Fibroblast of lung (primary cell): ENCODE data around the gene TMEM120A. TPM values are rescaled to one million over a fixed set of nuclear protein-coding genes. Genes with fewer than 3 reads are reported as not detected.

Source experiments
- DNase-seq, 2 donors: peaks; one replicate each; pipeline versions ENCODE4 v3.0.0 to v3.0.0-alpha.2; 2010; ENCODE audit warnings: low read depth in 2 of 2
- H2AFZ ChIP-seq: 2 replicates; pipeline ENCODE4 v1.5.1; 2012; ENCODE audit warnings: low read length, control low read depth, inconsistent platforms
- H3K27ac ChIP-seq: 2 replicates; pipeline ENCODE4 v1.5.1; 2011; ENCODE audit warnings: low read length, control low read depth; ENCODE audit not compliant: insufficient read depth
- H3K27me3 ChIP-seq: 2 replicates; pipeline ENCODE4 v1.5.1; 2011; ENCODE audit warnings: mild to moderate bottlenecking, low read length; ENCODE audit not compliant: control insufficient read depth, insufficient read depth
- H3K36me3 ChIP-seq: 2 replicates; pipeline ENCODE4 v1.5.1; 2011; ENCODE audit warnings: low read length; ENCODE audit not compliant: control insufficient read depth, insufficient read depth
- H3K4me1 ChIP-seq: 2 replicates; pipeline ENCODE4 v1.5.1; 2011; ENCODE audit warnings: low read length; ENCODE audit not compliant: control insufficient read depth, insufficient read depth; ENCODE audit errors: extremely low read depth
- H3K4me2 ChIP-seq: 2 replicates; pipeline ENCODE4 v1.5.1; 2011; ENCODE audit warnings: low read length, control low read depth; ENCODE audit not compliant: insufficient read depth; ENCODE audit errors: extremely low read depth
- H3K4me3 ChIP-seq, 4 experiments: fragments of 200-600 bp in 1 of 4; sonication (generic) in 1 of 4; replicated peaks in 1 of 4; 2 replicates each; pipeline ENCODE4 v1.5.1; 2011 to 2016; ENCODE audit warnings: low read length in 4 of 4, low read depth in 3 of 4, mild to moderate bottlenecking in 3 of 4, control low read depth in 2 of 4, inconsistent platforms in 1 of 4, mixed read lengths in 1 of 4; ENCODE audit not compliant: insufficient read depth in 1 of 4; ENCODE audit errors: control extremely low read depth in 1 of 4
- H3K79me2 ChIP-seq: 2 replicates; pipeline ENCODE4 v1.5.1; 2012; ENCODE audit warnings: mild to moderate bottlenecking, low read length, inconsistent platforms; ENCODE audit not compliant: control insufficient read depth, insufficient read depth
- H3K9ac ChIP-seq: 2 replicates; pipeline ENCODE4 v1.5.1; 2011; ENCODE audit warnings: mild to moderate bottlenecking, low read length, control low read depth; ENCODE audit not compliant: insufficient read depth
- H3K9me3 ChIP-seq: 2 replicates; pipeline ENCODE4 v1.5.1; 2012; ENCODE audit warnings: low read depth, low read length; ENCODE audit not compliant: control insufficient read depth, insufficient read depth
- H4K20me1 ChIP-seq: 2 replicates; pipeline ENCODE4 v1.5.1; 2011; ENCODE audit warnings: low read length; ENCODE audit not compliant: control insufficient read depth, insufficient read depth; ENCODE audit errors: extremely low read depth
- CTCF ChIP-seq, 2 donors: IDR thresholded peaks in 1 of 2; conservative IDR thresholded peaks in 1 of 2; 1 replicate in 1 of 2; 2 replicates in 1 of 2; pipeline ENCODE4 v1.5.1; 2011 to 2012; ENCODE audit warnings: low read length in 2 of 2, control low read depth in 1 of 2, inconsistent platforms in 1 of 2, low read depth in 1 of 2, mild to moderate bottlenecking in 1 of 2
- EZH2 ChIP-seq: IDR thresholded peaks from 2 replicates; pipeline ENCODE4 v1.5.1; 2012; ENCODE audit warnings: low read length, control low read depth, mild to moderate bottlenecking; ENCODE audit errors: missing control alignments
- polyA plus RNA-seq, 2 donors: library from polyadenylated mRNA; depleted of rRNA in 1 of 2; stranded (reverse) in 1 of 2; unstranded in 1 of 2; fragments of >200 nt; gene quantifications; 2 replicates each; pipeline ENCODE4 v1.2.1, GENCODE V29; 2011 to 2012; ENCODE audit warnings: missing spikeins in 1 of 2
- total RNA-seq: library from RNA; depleted of rRNA; stranded (reverse); fragments of >200 nt; gene quantifications from 2 replicates; pipeline ENCODE4 v1.2.1, GENCODE V29; 2014

TMEM120A gene
- total and polyA plus RNA-seq, 2 donors (not counting 1 experiment from before 2014, with no cell fraction given), result 56.1 to 62.3 TPM

GRCh38 chr7:75968012-75968411, 26.4 kb downstream of the TMEM120A start:
- Histone ChIP-seq H3K36me3 (peaks cover 12% of the 10 kb centered on the region), H3K27me3 (no peaks in the 10 kb centered on the region), H4K20me1 (no peaks in the 10 kb centered on the region), H3K4me2 (no peak overlapping the region), H3K4me1 (peaks cover 48% of the 10 kb centered on the region), H3K4me3 (peak overlapping the region in 1 of 4 experiments; percentile 1), H3K9ac (no peak overlapping the region), H3K79me2 (no peaks in the 10 kb centered on the region), H2AFZ (no peak overlapping the region), H3K9me3 (no peaks in the 10 kb centered on the region), H3K27ac (no peak overlapping the region)
- no peak for DNase-seq
- no peak for TF ChIP-seq CTCF (conservative IDR thresholded peaks at IDR 0.05 in 1 of 2, IDR thresholded peaks at IDR 0.05 in 1 of 2; ENCODE audit: low read depth in 1 of 2, low read length in 2 of 2)
- no peak for TF ChIP-seq EZH2

GRCh38 chr7:75967487-75967997, 26.9 kb downstream of the TMEM120A start:
- Histone ChIP-seq H4K20me1 (no peaks in the 10 kb centered on the region), H3K79me2 (no peaks in the 10 kb centered on the region), H3K36me3 (peaks cover 11% of the 10 kb centered on the region), H3K4me2 (no peak overlapping the region), H3K4me3 (no peak overlapping the region), H3K4me1 (peaks cover 48% of the 10 kb centered on the region), H3K9me3 (no peaks in the 10 kb centered on the region), H3K9ac (no peak overlapping the region), H3K27me3 (no peaks in the 10 kb centered on the region), H3K27ac (peak overlapping the region; percentile 78), H2AFZ (no peak overlapping the region)
- peak in 1 of 2 donors; percentile 66 for DNase-seq
- no peak for TF ChIP-seq EZH2
- no peak for TF ChIP-seq CTCF (conservative IDR thresholded peaks at IDR 0.05 in 1 of 2, IDR thresholded peaks at IDR 0.05 in 1 of 2; ENCODE audit: low read depth in 1 of 2, low read length in 2 of 2)

- H3K36me3 ChIP-seq, result peaks cover 8% of the 10 kb centered on the region
- no peak for TF ChIP-seq EZH2
- no peak for TF ChIP-seq CTCF (conservative IDR thresholded peaks at IDR 0.05 in 1 of 2, IDR thresholded peaks at IDR 0.05 in 1 of 2; ENCODE audit: low read depth in 1 of 2, low read length in 2 of 2)
- DNase-seq, result no peak
- H4K20me1 ChIP-seq, result no peaks in the 10 kb centered on the region
- peaks cover 51% of the 10 kb centered on the region for H3K4me1 ChIP-seq
- H3K9me3 ChIP-seq, result no peaks in the 10 kb centered on the region
- H3K4me2 ChIP-seq, result no peak overlapping the region
- no peak overlapping the region for H3K9ac ChIP-seq
- H3K27ac ChIP-seq, result peak overlapping the region; percentile 78
- H3K4me3 ChIP-seq, result no peak overlapping the region
- H2AFZ ChIP-seq, result no peak overlapping the region
- no peaks in the 10 kb centered on the region for H3K79me2 ChIP-seq
- H3K27me3 ChIP-seq, result no peaks in the 10 kb centered on the region
Observed at GRCh38 chr7:75967055-75967454, 27.3 kb downstream of the TMEM120A start.
